H1 (cell line): Measurements from ENCODE around the gene GPT2. TPM values are rescaled to one million over a fixed set of nuclear protein-coding genes. Genes with fewer than 3 reads are reported as not detected.

Experiments
- CTCF ChIA-PET: fragments of 300-600 bp; sonication (Branson Sonifier 250); formaldehyde crosslinking; loops from one replicate; lab custom pipeline; 2021; ENCODE audit not compliant: partially characterized antibody; lab: Charles Lee
- POLR2A ChIA-PET: fragments of 300-600 bp; sonication (Branson Sonifier 250); formaldehyde crosslinking; loops from one replicate; lab custom pipeline; 2021; ENCODE audit warnings: inconsistent platforms; ENCODE audit not compliant: partially characterized antibody; lab: Charles Lee
- DNase-seq, 2 experiments: peaks; one replicate each; pipeline versions ENCODE4 v3.0.0 to v3.0.0-alpha.2; 2010 to 2022; ENCODE audit warnings: low spot score in 2 of 2, low read depth in 1 of 2, mixed read lengths in 1 of 2
- FAIRE-seq: peaks from 2 replicates; lab custom pipeline; 2011; peaks lifted over from hg19 to GRCh38; lab: Jason Lieb, UNC
- H2AFZ ChIP-seq: 2 replicates; pipeline ENCODE4 v1.8.1; 2012; ENCODE audit warnings: low read length, inconsistent platforms
- H2AK5ac ChIP-seq: 2 replicates; pipeline ENCODE4 v1.6.1; 2013; ENCODE audit warnings: low read depth, low read length
- H2BK120ac ChIP-seq: replicated peaks from 2 replicates; pipeline ENCODE3; 2013; ENCODE audit warnings: low read depth, low read length, inconsistent platforms
- H2BK12ac ChIP-seq: 2 replicates; pipeline ENCODE4 v1.6.1; 2013; ENCODE audit warnings: low read depth, low read length
- H2BK15ac ChIP-seq: 2 replicates; pipeline ENCODE4 v1.6.1; 2013; ENCODE audit warnings: low read length
- H2BK20ac ChIP-seq: 2 replicates; pipeline ENCODE4 v1.6.1; 2013; ENCODE audit warnings: low read length
- H2BK5ac ChIP-seq: 2 replicates; pipeline ENCODE4 v1.6.1; 2013; ENCODE audit warnings: low read depth, low read length
- H3K14ac ChIP-seq: 2 replicates; pipeline ENCODE4 v1.6.1; 2013; ENCODE audit warnings: inconsistent platforms; ENCODE audit not compliant: insufficient read length
- H3K18ac ChIP-seq: 2 replicates; pipeline ENCODE4 v1.6.1; 2013; ENCODE audit warnings: low read length; ENCODE audit errors: extremely low read depth
- H3K23ac ChIP-seq: 2 replicates; pipeline ENCODE4 v1.6.1; 2013; ENCODE audit warnings: inconsistent platforms; ENCODE audit not compliant: insufficient read length
- H3K23me2 ChIP-seq: 2 replicates; pipeline ENCODE4 v1.6.1; 2013; ENCODE audit warnings: low read depth, low read length
- H3K27ac ChIP-seq: 2 replicates; pipeline ENCODE4 v1.6.1; 2011; ENCODE audit warnings: low read depth, low read length, inconsistent platforms
- H3K27me3 ChIP-seq, 4 experiments: replicated peaks in 1 of 4; 1 replicate in 1 of 4; 2 replicates in 3 of 4; pipeline versions ENCODE4 v1.6.1 to v1.8.1; 2011 to 2013; ENCODE audit warnings: low read length in 3 of 4, mild to moderate bottlenecking in 3 of 4, inconsistent platforms in 2 of 4, mixed read lengths in 2 of 4, moderate library complexity in 1 of 4; ENCODE audit not compliant: control insufficient read depth in 3 of 4, insufficient read depth in 3 of 4; ENCODE audit errors: extremely low read depth in 1 of 4
- H3K36me3 ChIP-seq, 4 experiments: 2 replicates each; pipeline versions ENCODE4 v1.6.1 to v1.8.1; 2011 to 2013; ENCODE audit warnings: mild to moderate bottlenecking in 4 of 4, low read length in 3 of 4, moderate library complexity in 2 of 4, control low read depth in 1 of 4, inconsistent platforms in 1 of 4; ENCODE audit not compliant: insufficient read depth in 4 of 4, control insufficient read depth in 2 of 4
- H3K4ac ChIP-seq: replicated peaks from 2 replicates; pipeline ENCODE3; 2013; ENCODE audit warnings: low read length, low read depth, mixed read lengths, inconsistent platforms; ENCODE audit not compliant: insufficient read length
- H3K4me1 ChIP-seq, 4 experiments: replicated peaks in 1 of 4; 1 replicate in 1 of 4; 2 replicates in 3 of 4; pipeline versions ENCODE4 v1.6.1 to v1.8.1; 2011 to 2013; ENCODE audit warnings: low read length in 3 of 4, inconsistent platforms in 2 of 4, mixed read lengths in 1 of 4; ENCODE audit not compliant: insufficient read depth in 4 of 4, control insufficient read depth in 3 of 4
- H3K4me2 ChIP-seq, 2 experiments: 2 replicates each; pipeline versions ENCODE4 v1.6.1 to v1.8.1; 2011 to 2013; ENCODE audit warnings: low read depth in 2 of 2, low read length in 2 of 2, control low read depth in 1 of 2, inconsistent platforms in 1 of 2, mild to moderate bottlenecking in 1 of 2; ENCODE audit not compliant: insufficient read depth in 1 of 2
- H3K4me3 ChIP-seq, 4 experiments: fragments of 200-600, 300-600 bp in 1 of 4; sonication (generic), shearing (Covaris generic), sonication (Bioruptor Twin) in 1 of 4; 2 replicates each; pipeline versions ENCODE4 v1.5.1 to v1.8.1; 2011 to 2016; ENCODE audit warnings: low read length in 4 of 4, low read depth in 3 of 4, control low read depth in 2 of 4, inconsistent platforms in 2 of 4, mild to moderate bottlenecking in 2 of 4, mixed read lengths in 1 of 4, moderate library complexity in 1 of 4; ENCODE audit not compliant: insufficient read depth in 2 of 4; ENCODE audit errors: extremely low read depth in 1 of 4
- H3K56ac ChIP-seq: replicated peaks from 2 replicates; pipeline ENCODE3; 2013; ENCODE audit warnings: low read depth, mild to moderate bottlenecking, mixed read lengths, low read length, inconsistent platforms; ENCODE audit not compliant: insufficient read length
- H3K79me1 ChIP-seq: 2 replicates; pipeline ENCODE4 v1.6.1; 2013; ENCODE audit warnings: low read depth, low read length, control low read depth
- H3K79me2 ChIP-seq, 2 experiments: 2 replicates each; pipeline versions ENCODE4 v1.6.1 to v1.8.1; 2012 to 2013; ENCODE audit warnings: low read length in 2 of 2, mild to moderate bottlenecking in 2 of 2, inconsistent platforms in 1 of 2; ENCODE audit not compliant: insufficient read depth in 2 of 2, control insufficient read depth in 1 of 2
- H3K9ac ChIP-seq, 4 experiments: replicated peaks in 1 of 4; 1 replicate in 1 of 4; 2 replicates in 3 of 4; pipeline versions ENCODE4 v1.6.1 to v1.8.1; 2011 to 2013; ENCODE audit warnings: low read depth in 3 of 4, low read length in 3 of 4, control low read depth in 2 of 4, mild to moderate bottlenecking in 2 of 4, moderate library complexity in 2 of 4, inconsistent platforms in 1 of 4; ENCODE audit errors: extremely low read depth in 1 of 4
- H3K9me3 ChIP-seq, 2 experiments: 2 replicates each; pipeline versions ENCODE4 v1.6.1 to v1.8.1; 2012 to 2013; ENCODE audit warnings: mild to moderate bottlenecking in 2 of 2, moderate library complexity in 2 of 2, control low read depth in 1 of 2, inconsistent platforms in 1 of 2, low read depth in 1 of 2, low read length in 1 of 2, mixed read lengths in 1 of 2; ENCODE audit not compliant: insufficient read depth in 2 of 2
- H4K20me1 ChIP-seq, 2 experiments: replicated peaks in 1 of 2; 2 replicates each; pipeline versions ENCODE3 to v1.8.1; 2011 to 2013; ENCODE audit warnings: inconsistent platforms in 2 of 2, low read length in 2 of 2, mild to moderate bottlenecking in 1 of 2; ENCODE audit not compliant: insufficient read depth in 2 of 2, control insufficient read depth in 1 of 2
- H4K5ac ChIP-seq: 2 replicates; pipeline ENCODE4 v1.6.1; 2013; ENCODE audit warnings: low read length, low read depth, mixed read lengths, inconsistent platforms; ENCODE audit not compliant: insufficient read length
- H4K8ac ChIP-seq: 2 replicates; pipeline ENCODE4 v1.8.0; 2013; ENCODE audit warnings: mild to moderate bottlenecking, moderate library complexity, low read length, inconsistent platforms; ENCODE audit not compliant: insufficient read depth; ENCODE audit errors: extremely low read depth
- H4K91ac ChIP-seq: replicated peaks from 2 replicates; pipeline ENCODE3; 2013; ENCODE audit warnings: low read length, mixed read lengths, inconsistent platforms; ENCODE audit not compliant: insufficient read length
- CTCF ChIP-seq, 3 experiments: IDR thresholded peaks; 1 replicate in 2 of 3; 2 replicates in 1 of 3; pipeline versions ENCODE4 v1.5.1 to v1.6.1; 2011; ENCODE audit warnings: low read length in 3 of 3, mild to moderate bottlenecking in 3 of 3, inconsistent platforms in 2 of 3, low read depth in 1 of 3, moderate library complexity in 1 of 3; ENCODE audit not compliant: insufficient read depth in 1 of 3; ENCODE audit errors: control extremely low read depth in 1 of 3
- JUN ChIP-seq: IDR thresholded peaks from 2 replicates; pipeline ENCODE4 v1.6.1; 2011; ENCODE audit warnings: low read depth, mild to moderate bottlenecking, improper control_type of control experiment, low read length
- KDM4A ChIP-seq: IDR thresholded peaks from one replicate; pipeline ENCODE4 v1.7.1; 2012; ENCODE audit warnings: low read depth, mild to moderate bottlenecking, moderate library complexity, low read length, inconsistent platforms; ENCODE audit not compliant: severe bottlenecking
- SIN3A ChIP-seq, 2 experiments: IDR thresholded peaks in 1 of 2; conservative IDR thresholded peaks in 1 of 2; 2 replicates each; pipeline ENCODE4 v1.6.1; 2011 to 2012; ENCODE audit warnings: low read length in 2 of 2, improper control_type of control experiment in 1 of 2, low read depth in 1 of 2, mild to moderate bottlenecking in 1 of 2
- WGBS, 2 experiments: shearing (Covaris generic) in 1 of 2; methylation state at CpG; one replicate each; pipeline versions ENCODE4 v1.1.6 to v1.1.7; 2013 to 2015; ENCODE audit warnings: low lambda C conversion rate in 2 of 2, mixed read lengths in 2 of 2, inconsistent platforms in 1 of 2, low coverage in 1 of 2, missing lambda C conversion rate in 1 of 2; ENCODE audit not compliant: insufficient replicate concordance in 2 of 2, insufficient coverage in 1 of 2, insufficient read length in 1 of 2; ENCODE audit errors: extremely low coverage in 1 of 2, missing lambda C conversion rate in 1 of 2; 5-methylcytosine and 5-hydroxymethylcytosine counted together
- polyA plus RNA-seq, 7 experiments: library from polyadenylated mRNA; depleted of rRNA in 3 of 7; stranded (reverse) in 5 of 7; unstranded in 2 of 7; fragments of >200 nt in 5 of 7; fragments of 200-250 nt in 2 of 7; gene quantifications; 1 replicate in 5 of 7; 2 replicates in 1 of 7; 4 replicates in 1 of 7; pipeline versions ENCODE4 v1.2.1 to v1.2.3, GENCODE V29; 2011 to 2013; ENCODE audit warnings: missing spikeins in 2 of 7, mixed read lengths in 2 of 7
- total RNA-seq: library from RNA; stranded (reverse); fragmentation: NEBNext Ultra II Directional; extraction: Animal tissue kit (Norgen Biotek cat#: 25700); gene quantifications from 2 replicates; pipeline ENCODE4 v1.2.1, GENCODE V29; 2021

GPT2 gene
- total and polyA plus RNA-seq, 2 of the 8 experiments (the other 6 are each of a cell fraction or from before 2014, with no cell fraction given), result 71.6 to 94.1 TPM

- Histone ChIP-seq H3K9me3 (no peaks in the 10 kb centered on the region), H2BK120ac (no peak overlapping the region), H3K79me2 (peaks cover 3 to 52% of the 10 kb centered on the region in 2 experiments), H3K4ac (peak overlapping the region; percentile 47), H2BK20ac (no peak overlapping the region), H2AFZ (no peak overlapping the region), H3K27me3 (no peaks in the 10 kb centered on the region), H3K27ac (peak overlapping the region; percentile 52; the same call in 1 of the 2 replicates), H2AK5ac (peak overlapping the region; percentile 58; the same call in 1 of the 2 replicates), H3K4me3 (peak overlapping the region; percentile 85 to 95 (median 86)), H3K4me2 (peak overlapping the region; percentile 81 to 93), H4K20me1 (peaks cover 12 to 17% of the 10 kb centered on the region in 2 experiments), H4K5ac (peak overlapping the region; percentile 76), H2BK15ac (no peak overlapping the region; the same call in 1 of the 2 replicates), H2BK12ac (no peak overlapping the region; the same call in 1 of the 2 replicates), H4K8ac (peak overlapping the region; percentile 95), H3K9ac (peak overlapping the region; percentile 85 to 90 (median 86)), H4K91ac (peak overlapping the region; percentile 57), H3K79me1 (peaks cover 13% of the 10 kb centered on the region; the same call in 1 of the 2 replicates), H3K4me1 (peaks cover 8 to 31% (median 18%) of the 10 kb centered on the region in 4 experiments), H3K23me2 (peaks cover 13% of the 10 kb centered on the region; the same call in 1 of the 2 replicates), H3K14ac (no peak overlapping the region), H3K23ac (no peak overlapping the region), H3K18ac (peak overlapping the region; percentile 93), H3K36me3 (peaks cover 0 to 30% (median 6%) of the 10 kb centered on the region in 4 experiments; a peak in 3 of 8 replicates), H3K56ac (peak overlapping the region; percentile 59), H2BK5ac (peak overlapping the region; percentile 75; the same call in 1 of the 2 replicates)
- ChIA-PET CTCF (interaction anchor here (1.0 to 6.1 kb wide), 5 partner anchors 23 to 64 kb away, joined by 3 to 31 read pairs (median 19); no protein-coding TSS in a partner anchor), POLR2A (interaction anchor here (0.6 to 13.8 kb wide), 14 partner anchors 10 to 252 kb away, joined by 3 to 580 read pairs (median 12); partner anchors contain the start of gene ORC6)
- no peak for DNase-seq
- TF ChIP-seq CTCF (IDR thresholded peaks at IDR 0.05; ENCODE audit: control extremely low read depth in 1 of 3, insufficient read depth in 1 of 3, low read depth in 1 of 3, low read length in 3 of 3), result no peak
- 0 out of 4 replicates have a peak, but pooled peaks of 1 of the 2 experiments have one; percentile 3 for TF ChIP-seq SIN3A (conservative IDR thresholded peaks at IDR 0.05 in 1 of 2, IDR thresholded peaks at IDR 0.05 in 1 of 2; ENCODE audit: low read depth in 1 of 2, low read length in 2 of 2)
- peak; percentile 57 for TF ChIP-seq KDM4A
- no peak for TF ChIP-seq JUN
- WGBS, 2 experiments, result 5% methylated on average over 28 of the region's 72 CpGs; no CpG with 5 or more reads in 1 of the 2 experiments
- no peak for FAIRE-seq
Measured at GRCh38 chr16:46884513-46885293, 541 bp downstream of the GPT2 start.
